BE2C (cell line): Measurements from ENCODE around the gene PIK3R6.

Experiments used
- DNase-seq: peaks from one replicate; pipeline ENCODE4 v3.0.0-alpha.2; 2020
- H3K27me3 ChIP-seq: fragments of 250-450 bp; sonication (Bioruptor Pico); 2 replicates; pipeline ENCODE4 v1.5.1; 2020; ENCODE audit warnings: mild to moderate bottlenecking
- H3K36me3 ChIP-seq: fragments of 250-450 bp; sonication (Bioruptor Pico); 2 replicates; pipeline ENCODE4 v1.5.1; 2020; ENCODE audit warnings: mild to moderate bottlenecking
- H3K4me1 ChIP-seq: fragments of 250-450 bp; sonication (Bioruptor Pico); 2 replicates; pipeline ENCODE4 v1.5.1; 2020
- H3K4me3 ChIP-seq: 2 replicates; pipeline ENCODE4 v1.5.1; 2011; ENCODE audit warnings: low read depth, low read length
- H3K9me3 ChIP-seq: fragments of 250-450 bp; sonication (Bioruptor Pico); 2 replicates; pipeline ENCODE4 v1.5.1; 2020
- CTCF ChIP-seq: IDR thresholded peaks from 2 replicates; pipeline ENCODE4 v1.5.1; 2012; ENCODE audit warnings: mild to moderate bottlenecking, low read depth, low read length

Gene PIK3R6

DNA sequence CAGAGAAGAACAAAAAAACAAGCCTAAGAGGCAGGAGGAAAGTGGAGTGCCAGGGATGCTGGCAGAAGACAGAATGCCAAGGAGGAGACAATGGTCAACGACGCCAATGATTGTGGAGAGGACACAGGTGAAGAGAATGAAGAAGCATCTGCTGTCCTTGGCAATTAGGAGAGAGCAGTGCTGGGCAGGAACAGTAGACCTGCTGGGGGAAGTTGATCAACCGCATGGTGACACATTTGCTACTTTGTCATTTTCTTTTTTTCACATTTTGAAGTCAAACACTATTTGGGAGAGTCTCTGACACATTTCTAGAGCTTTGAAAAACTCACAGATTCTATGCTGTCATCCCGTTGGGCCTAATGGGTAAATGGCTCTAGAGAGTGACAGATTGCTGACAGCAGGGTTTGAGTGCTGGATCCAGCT lies 1.1 kb upstream of the PIK3R6 start:
- no peak for TF ChIP-seq CTCF
- H3K27me3 ChIP-seq, result no peaks in the 10 kb centered on the region
- no peak overlapping the region for H3K4me3 ChIP-seq
- H3K9me3 ChIP-seq, result no peaks in the 10 kb centered on the region
- no peak for DNase-seq
- H3K4me1 ChIP-seq, result no peaks in the 10 kb centered on the region
- H3K36me3 ChIP-seq, result no peaks in the 10 kb centered on the region

DNA sequence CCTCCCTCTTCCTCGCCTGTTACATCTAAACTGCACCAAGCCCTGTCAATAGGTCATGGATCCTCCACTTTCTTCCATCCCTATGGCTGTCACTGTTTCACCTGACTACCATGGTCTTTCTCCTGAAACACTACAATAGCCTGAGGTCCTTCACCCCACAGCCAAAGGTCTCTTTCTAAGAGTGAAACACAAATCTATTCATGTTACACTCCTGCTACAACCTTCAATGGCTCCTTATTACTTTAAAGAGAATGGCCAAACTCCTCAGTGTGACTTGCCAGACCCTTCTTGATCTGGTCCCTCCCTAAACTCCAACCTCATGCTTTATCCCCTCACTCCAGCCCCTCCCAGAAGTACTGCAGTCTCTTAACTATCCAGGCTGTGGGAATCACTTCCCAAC lies 618 bp upstream of the PIK3R6 start:
- Histone ChIP-seq H3K36me3 (no peaks in the 10 kb centered on the region), H3K4me3 (no peak overlapping the region), H3K9me3 (no peaks in the 10 kb centered on the region), H3K4me1 (no peaks in the 10 kb centered on the region), H3K27me3 (no peaks in the 10 kb centered on the region)
- no peak for DNase-seq
- TF ChIP-seq CTCF, result no peak

- Histone ChIP-seq H3K4me1 (no peaks in the 10 kb centered on the region), H3K4me3 (no peak overlapping the region), H3K27me3 (no peaks in the 10 kb centered on the region), H3K36me3 (no peaks in the 10 kb centered on the region), H3K9me3 (no peaks in the 10 kb centered on the region)
- no peak for TF ChIP-seq CTCF
- DNase-seq, result no peak
Observed at GRCh38 chr17:8865811-8866210, 1.7 kb downstream of the PIK3R6 start.

DNA sequence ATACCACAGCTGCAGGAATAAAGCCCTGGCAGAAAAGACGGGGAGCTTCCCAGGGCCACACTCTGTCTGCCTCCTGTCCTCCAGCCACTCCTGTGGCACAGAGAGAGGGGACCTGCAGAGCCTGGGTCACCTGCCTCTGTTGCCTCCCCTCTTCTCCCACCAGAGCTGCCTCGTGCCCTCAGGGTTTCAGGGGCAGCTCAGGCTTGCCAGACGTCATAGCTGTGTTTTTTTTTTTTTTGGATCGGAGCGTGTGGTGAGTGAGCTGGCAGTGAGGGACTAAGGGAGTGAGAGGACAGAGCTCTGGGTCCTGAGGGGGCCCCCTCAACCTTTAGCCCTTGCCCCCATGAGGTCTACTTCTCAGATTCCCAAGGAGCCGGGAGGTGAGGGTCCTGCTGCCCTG lies 2.1 kb downstream of the PIK3R6 start:
- no peak for TF ChIP-seq CTCF

DNA sequence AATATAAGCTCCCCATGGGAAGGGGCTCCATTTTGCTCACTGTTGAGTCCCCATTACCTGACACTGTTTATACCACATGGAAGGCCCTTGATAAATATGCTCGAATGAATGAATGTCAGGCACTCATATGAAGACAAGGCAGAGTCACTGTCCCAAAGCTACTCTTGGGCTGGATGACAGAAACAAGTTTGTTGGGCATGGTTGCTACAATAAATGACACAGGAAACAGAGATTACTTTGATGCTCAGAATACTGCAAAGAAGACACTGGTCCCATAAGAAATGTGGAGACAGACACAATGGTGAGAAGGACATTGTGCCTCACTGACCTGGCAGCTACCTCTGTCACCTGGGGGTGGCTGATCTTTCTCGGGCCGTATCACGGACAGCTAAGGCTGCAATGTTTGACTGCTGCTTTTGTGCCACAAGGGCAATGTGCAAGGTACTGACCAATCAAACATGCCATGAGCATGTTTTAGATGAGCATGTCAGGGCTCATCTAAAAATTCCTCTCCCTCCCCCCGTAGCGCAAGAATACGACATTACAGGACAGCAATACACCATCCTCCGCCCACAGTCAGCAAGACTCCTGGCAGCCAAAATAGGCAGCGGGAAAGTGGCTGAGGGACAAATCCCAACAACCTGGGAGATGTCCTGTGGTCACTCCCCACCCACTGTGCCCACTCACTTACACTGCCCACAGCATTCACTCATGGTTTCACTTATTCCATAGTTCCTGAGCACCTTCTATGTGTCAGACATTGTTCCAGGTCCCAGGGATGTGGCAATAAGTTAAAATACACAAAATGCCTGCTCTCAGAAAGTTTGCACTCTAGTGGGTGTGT lies 5.0 kb downstream of the PIK3R6 start:
- TF ChIP-seq CTCF, result no peak
- no peak for DNase-seq
- Histone ChIP-seq H3K4me1 (no peaks in the 10 kb centered on the region), H3K27me3 (no peaks in the 10 kb centered on the region), H3K36me3 (no peaks in the 10 kb centered on the region), H3K9me3 (no peaks in the 10 kb centered on the region), H3K4me3 (no peak overlapping the region)

More for the DNA sequence above, 2.1 kb downstream of the PIK3R6 start:
- H3K27me3 ChIP-seq, result no peaks in the 10 kb centered on the region
- no peaks in the 10 kb centered on the region for H3K4me1 ChIP-seq
- H3K36me3 ChIP-seq, result no peaks in the 10 kb centered on the region
- H3K9me3 ChIP-seq, result no peaks in the 10 kb centered on the region
- DNase-seq, result no peak
- no peak overlapping the region for H3K4me3 ChIP-seq

- H3K4me1 ChIP-seq, result no peaks in the 10 kb centered on the region
- TF ChIP-seq CTCF, result no peak
- no peaks in the 10 kb centered on the region for H3K9me3 ChIP-seq
- no peaks in the 10 kb centered on the region for H3K27me3 ChIP-seq
- DNase-seq, result no peak
- no peaks in the 10 kb centered on the region for H3K36me3 ChIP-seq
- H3K4me3 ChIP-seq, result no peak overlapping the region
Observed at GRCh38 chr17:8861495-8862181, 5.8 kb downstream of the PIK3R6 start.
